Kidney (tissue), 14 donors: ENCODE measurements around the gene PCK2. TPM values are rescaled to one million over a fixed set of nuclear protein-coding genes. Genes with fewer than 3 reads are reported as not detected.

Experiments
- DNase-seq, 5 donors: peaks; one replicate each; pipeline ENCODE4 v3.0.0-alpha.2; 2013 to 2020
- FAIRE-seq: peaks from 2 replicates; lab custom pipeline; 2012; peaks lifted over from hg19 to GRCh38; lab: Jason Lieb, UNC
- H3K27ac ChIP-seq, 2 donors: one replicate each; pipeline ENCODE4 v1.7.0; 2013; ENCODE audit warnings: low read depth in 2 of 2, low read length in 2 of 2, inconsistent platforms in 1 of 2
- H3K27me3 ChIP-seq: one replicate; pipeline ENCODE4 v1.7.1; 2013; ENCODE audit warnings: low read length, inconsistent platforms; ENCODE audit not compliant: control insufficient read depth, insufficient read depth
- H3K36me3 ChIP-seq, 3 donors: one replicate each; pipeline versions ENCODE4 v1.7.0 to v1.7.1; 2013; ENCODE audit warnings: low read length in 3 of 3, control low read depth in 1 of 3, inconsistent platforms in 1 of 3; ENCODE audit not compliant: insufficient read depth in 3 of 3, control insufficient read depth in 2 of 3
- H3K4me1 ChIP-seq, 3 donors: one replicate each; pipeline versions ENCODE4 v1.7.0 to v1.7.1; 2013; ENCODE audit warnings: low read length in 3 of 3, inconsistent platforms in 1 of 3, low read depth in 1 of 3; ENCODE audit not compliant: control insufficient read depth in 2 of 3, insufficient read depth in 2 of 3
- H3K4me3 ChIP-seq, 3 donors: one replicate each; pipeline versions ENCODE4 v1.7.0 to v1.8.1; 2013; ENCODE audit warnings: low read length in 3 of 3, control low read depth in 1 of 3, inconsistent platforms in 1 of 3
- H3K9ac ChIP-seq, 3 donors: one replicate each; pipeline versions ENCODE4 v1.7.0 to v1.7.1; 2013; ENCODE audit warnings: low read length in 3 of 3, control low read depth in 1 of 3, inconsistent platforms in 1 of 3
- H3K9me3 ChIP-seq, 3 donors: one replicate each; pipeline versions ENCODE4 v1.7.0 to v1.7.1; 2013; ENCODE audit warnings: low read length in 3 of 3, control low read depth in 1 of 3, inconsistent platforms in 1 of 3; ENCODE audit not compliant: control insufficient read depth in 2 of 3, insufficient read depth in 1 of 3
- CTCF ChIP-seq: IDR thresholded peaks from 3 replicates; pipeline ENCODE4 v1.5.1; 2012; ENCODE audit warnings: mild to moderate bottlenecking, moderate library complexity, borderline replicate concordance; ENCODE audit not compliant: insufficient read depth; ENCODE audit errors: extremely low read depth
- intact Hi-C: fragments of 100-400 bp; cut with DNase I; formaldehyde crosslinking; loops from one replicate; pipeline ENCODE4 v1.11.1; 2022
- polyA plus RNA-seq: library from polyadenylated mRNA; stranded (reverse); fragments of 350-450 nt; fragmentation: Illumina TruSeq; extraction: RNeasy Lipid Tissue Mini Kit (QIAGEN cat#74804); gene quantifications from one replicate; pipeline ENCODE4 v1.2.3, GENCODE V29; 2014; ENCODE audit warnings: low read depth, low replicate concordance; ENCODE audit not compliant: insufficient read depth
- total RNA-seq: library from RNA; stranded (reverse); fragmentation: NEBNext Ultra II Directional; extraction: Animal tissue kit (Norgen Biotek cat#: 25700); gene quantifications from one replicate; pipeline ENCODE4 v1.2.1, GENCODE V29; 2021
- donor health status: control.
- donor health status: control.
- donor health status: control.
- donor health status: control.
- donor health status: control.
- donor health status: DM: yes; HTN: yes; CAD: no.
- donor health status: Normal renal cell carcinoma (clear cell type).

PCK2 gene
- total and polyA plus RNA-seq, 2 donors from 2014 or later: 36.1 to 140 TPM

DNA sequence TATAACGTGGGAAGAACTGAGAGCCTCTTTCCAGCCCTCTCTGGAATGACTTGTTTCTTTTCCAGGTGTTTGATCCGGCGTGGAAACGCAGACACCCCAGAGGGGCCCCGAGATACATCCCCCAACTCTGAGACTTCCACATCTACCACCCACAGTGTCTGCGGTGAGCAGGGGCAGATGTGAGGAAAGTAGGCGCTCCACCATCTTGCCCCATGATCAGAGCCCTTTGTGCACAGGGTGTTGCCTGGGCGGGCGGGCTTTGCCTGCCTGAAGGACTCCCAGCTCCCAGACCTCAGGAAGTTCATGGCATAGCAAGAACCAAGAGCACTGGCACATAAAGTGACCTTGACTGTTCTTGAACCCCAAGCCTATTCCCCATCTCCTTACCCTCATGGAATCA lies 39.5 kb upstream of the PCK2 start:
- Histone ChIP-seq H3K9ac (no peak overlapping the region), H3K9me3 (no peaks in the 10 kb centered on the region), H3K4me1 (peaks cover 0 to 9% (median 3%) of the 10 kb centered on the region in 3 donors), H3K27me3 (no peaks in the 10 kb centered on the region), H3K36me3 (no peaks in the 10 kb centered on the region), H3K4me3 (no peak overlapping the region), H3K27ac (no peak overlapping the region)
- FAIRE-seq: no peak
- TF ChIP-seq CTCF: no peak
- peak in 1 of 5 donors; percentile 37 for DNase-seq
- intact Hi-C loops: no loop called here

DNA sequence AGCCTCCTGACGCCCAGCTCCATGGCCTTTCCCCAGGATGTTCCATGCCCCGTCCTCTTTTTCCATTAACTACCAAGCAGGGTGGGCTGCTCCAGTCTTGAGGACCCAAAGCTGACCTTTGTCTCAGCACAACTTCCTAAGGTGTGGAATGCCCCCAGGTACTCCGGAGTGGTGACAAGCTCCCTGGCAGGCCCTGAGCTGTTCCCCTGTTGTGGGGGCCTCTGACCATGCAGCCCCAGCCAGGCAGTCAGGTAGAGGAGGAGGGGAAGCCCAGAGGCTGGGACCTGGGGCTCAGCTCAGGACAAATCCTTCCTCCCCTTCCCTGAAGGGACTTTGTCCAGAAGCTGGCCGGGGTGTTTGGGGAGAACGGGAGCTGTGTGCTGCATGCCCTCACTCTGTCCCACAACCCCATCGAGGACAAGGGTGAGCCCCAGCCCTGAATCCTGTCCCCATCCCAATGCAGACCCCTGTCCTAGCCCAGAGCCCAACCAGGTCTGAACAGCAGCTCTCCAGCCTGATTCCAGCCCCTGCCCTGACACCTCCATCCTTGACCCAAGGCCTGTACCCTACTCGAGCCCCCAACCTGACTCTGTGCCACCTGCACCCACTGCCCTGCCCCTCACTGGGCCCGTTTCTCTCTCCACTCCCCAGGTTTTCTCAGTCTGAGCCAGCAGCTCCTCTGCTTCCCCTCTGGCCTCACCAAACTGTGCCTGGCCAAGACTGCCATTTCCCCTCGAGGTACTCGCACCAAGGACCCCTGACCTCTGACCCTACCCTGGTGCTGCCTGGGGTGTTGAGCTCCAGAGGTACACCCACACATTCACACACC lies 37.9 kb upstream of the PCK2 start:
- no peak for TF ChIP-seq CTCF
- no peak overlapping the region for H3K9ac ChIP-seq
- H3K4me1 ChIP-seq: peaks cover 0 to 13% (median 13%) of the 10 kb centered on the region in 3 donors
- no peak overlapping the region for H3K27ac ChIP-seq
- H3K9me3 ChIP-seq: no peaks in the 10 kb centered on the region
- DNase-seq (peak in 1 of 5 donors; percentile 65), FAIRE-seq (no peak)
- H3K4me3 ChIP-seq: no peak overlapping the region
- H3K36me3 ChIP-seq: no peaks in the 10 kb centered on the region
- intact Hi-C loops: no loop called here
- H3K27me3 ChIP-seq: no peaks in the 10 kb centered on the region

GRCh38 chr14:24056800-24057184 lies 37.3 kb upstream of the PCK2 start:
- TF ChIP-seq CTCF: no peak
- H3K4me3 ChIP-seq: no peak overlapping the region
- H3K9me3 ChIP-seq: no peaks in the 10 kb centered on the region
- H3K27ac ChIP-seq: no peak overlapping the region
- H3K27me3 ChIP-seq: no peaks in the 10 kb centered on the region
- DNase-seq (peak in 1 of 5 donors; percentile 57), FAIRE-seq (no peak)
- intact Hi-C loops: no loop called here
- no peak overlapping the region for H3K9ac ChIP-seq
- peaks cover 0 to 18% (median 16%) of the 10 kb centered on the region in 3 donors for H3K4me1 ChIP-seq
- H3K36me3 ChIP-seq: no peaks in the 10 kb centered on the region
